Naive thymus-derived CD8-positive, alpha-beta T cell (primary cell): ENCODE results near the gene FAM32A. TPM values are rescaled to one million over a fixed set of nuclear protein-coding genes. Genes with fewer than 3 reads are reported as not detected.

Experiments used
- ATAC-seq, 2 donors: fragments of 150-1000 bp; cut with Tn5 transposase in 1 of 2; sonication (Bioruptor Pico), chemical (Tn5 transposase) in 1 of 2; 1 replicate in 1 of 2; 2 replicates in 1 of 2; pipeline ENCODE4 v1.10.0; 2021; ENCODE audit warnings: mild to moderate bottlenecking in 2 of 2, moderate library complexity in 2 of 2
- POLR2A ChIA-PET: fragments of 350-600 bp; sonication (Branson Sonifier 250); formaldehyde crosslinking; loops from one replicate; lab custom pipeline; 2021; ENCODE audit warnings: antibody characterized with exemption; lab: Charles Lee
- DNase-seq, 10 donors: peaks; one replicate each; pipeline versions ENCODE4 v3.0.0 to v3.0.0-alpha.2; 2020 to 2022
- H3K27ac Mint-ChIP-seq, 10 donors: one replicate each; pipeline ENCODE4 v1.8.0; 2020 to 2022; ENCODE audit warnings: mild to moderate bottlenecking in 10 of 10, mixed read lengths in 10 of 10, moderate library complexity in 4 of 10, inconsistent platforms in 1 of 10
- H3K27me3 Mint-ChIP-seq, 5 donors: one replicate each; pipeline ENCODE4 v1.8.0; 2021 to 2022; ENCODE audit warnings: mixed read lengths in 5 of 5
- H3K36me3 Mint-ChIP-seq, 3 donors: one replicate each; pipeline ENCODE4 v1.8.0; 2020 to 2022; ENCODE audit warnings: mixed read lengths in 3 of 3, mild to moderate bottlenecking in 2 of 3, inconsistent platforms in 1 of 3
- H3K4me1 Mint-ChIP-seq, 4 donors: one replicate each; pipeline ENCODE4 v1.8.0; 2021 to 2022; ENCODE audit warnings: mixed read lengths in 4 of 4
- H3K4me3 Mint-ChIP-seq, 10 donors: one replicate each; pipeline ENCODE4 v1.8.0; 2020 to 2022; ENCODE audit warnings: mild to moderate bottlenecking in 10 of 10, mixed read lengths in 10 of 10, moderate library complexity in 6 of 10, inconsistent platforms in 1 of 10
- H3K9me3 Mint-ChIP-seq, 9 donors: one replicate each; pipeline ENCODE4 v1.8.0; 2020 to 2022; ENCODE audit warnings: mixed read lengths in 9 of 9, mild to moderate bottlenecking in 3 of 9, inconsistent platforms in 1 of 9, moderate library complexity in 1 of 9
- polyA plus RNA-seq, 3 donors: library from polyadenylated mRNA; unstranded; fragments of 300-500 nt; fragmentation: Illumina TruSeq; gene quantifications; one replicate each; pipeline ENCODE4 v1.2.3, GENCODE V29; 2021
- total RNA-seq, 8 experiments: library from RNA in 2 of 8; stranded (reverse) in 2 of 8; gene quantifications; one replicate each; pipeline ENCODE4 v1.2.3 and lab custom pipeline; 2021 to 2026

The FAM32A gene
- total and polyA plus RNA-seq, 5 experiments from 2014 or later = 70.3 to 205 (median 150) TPM

DNA sequence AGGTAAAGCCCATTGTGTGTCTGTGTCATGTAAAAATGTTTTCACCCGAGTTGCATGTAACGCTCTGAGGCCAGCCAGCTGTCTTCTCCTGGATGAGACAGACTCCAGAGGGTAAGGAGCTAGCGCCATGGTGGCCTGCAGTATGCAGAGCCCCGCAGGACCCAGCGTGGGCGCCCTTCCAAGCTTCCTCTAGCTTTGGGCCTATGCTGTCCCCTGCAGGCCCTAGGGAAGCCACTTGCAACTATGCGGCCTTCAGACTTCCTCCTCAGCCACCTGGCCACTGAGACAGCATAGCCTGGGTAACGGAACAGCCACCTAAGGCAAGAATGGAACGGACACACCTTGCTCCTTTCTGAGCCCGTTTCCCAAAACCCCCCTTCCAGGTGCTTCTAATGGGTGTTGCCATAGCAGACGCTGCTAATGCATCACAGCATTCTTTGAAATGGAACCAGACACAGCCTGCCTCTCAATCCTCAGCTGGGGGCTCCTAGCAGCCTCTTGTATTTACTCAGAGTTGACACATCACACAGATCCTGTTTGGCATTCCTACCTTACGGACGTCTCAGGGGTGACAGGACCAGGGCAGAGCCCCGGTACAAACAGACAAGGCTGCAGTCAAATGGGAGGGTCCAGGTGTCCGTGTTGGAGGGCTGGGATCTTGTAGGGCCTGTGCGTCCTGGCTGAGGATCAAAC is 6.2 kb downstream of the FAM32A start:
- ATAC-seq (peak in 1 of 2 donors; percentile 21), DNase-seq (no peak)
- Mint-ChIP-seq H3K4me3 (no peak overlapping the region), H3K27ac (peak overlapping the region in 6 of 10 donors; percentile 13 to 76 (median 48)), H3K27me3 (no peaks in the 10 kb centered on the region), H3K36me3 (peaks cover 0 to 64% (median 0%) of the 10 kb centered on the region in 3 donors), H3K9me3 (no peaks in the 10 kb centered on the region), H3K4me1 (peaks cover 11 to 36% (median 18%) of the 10 kb centered on the region in 4 donors)
- POLR2A ChIA-PET = no interaction called here

DNA sequence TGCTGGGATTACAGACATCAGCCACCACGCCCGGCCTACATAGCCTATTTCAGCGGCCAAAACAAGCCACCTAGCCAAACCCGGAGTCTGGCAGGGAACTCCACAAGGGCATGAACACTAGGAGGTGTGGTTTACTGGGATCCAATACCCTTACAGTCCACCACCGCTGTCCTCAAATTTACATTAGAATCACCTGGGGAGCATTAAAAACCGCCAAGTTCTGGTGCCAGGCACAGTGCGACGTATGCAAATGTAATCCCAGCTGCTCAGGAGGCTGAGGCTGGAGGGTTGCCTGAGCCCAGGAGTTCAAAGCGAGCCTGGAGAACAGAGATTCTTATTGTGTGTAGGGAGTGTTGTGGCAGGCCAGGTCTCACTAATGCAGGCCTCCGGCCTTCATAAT is 8.3 kb downstream of the FAM32A start:
- H3K36me3 Mint-ChIP-seq = peaks cover 0 to 47% (median 0%) of the 10 kb centered on the region in 3 donors
- peaks cover 8 to 32% (median 17%) of the 10 kb centered on the region in 4 donors for H3K4me1 Mint-ChIP-seq
- H3K9me3 Mint-ChIP-seq = no peaks in the 10 kb centered on the region
- POLR2A ChIA-PET = no interaction called here
- ATAC-seq (no peak), DNase-seq (no peak)
- peak overlapping the region in 3 of 10 donors; percentile 15 to 22 (median 16) for H3K27ac Mint-ChIP-seq
- no peaks in the 10 kb centered on the region for H3K27me3 Mint-ChIP-seq
- H3K4me3 Mint-ChIP-seq = no peak overlapping the region

DNA sequence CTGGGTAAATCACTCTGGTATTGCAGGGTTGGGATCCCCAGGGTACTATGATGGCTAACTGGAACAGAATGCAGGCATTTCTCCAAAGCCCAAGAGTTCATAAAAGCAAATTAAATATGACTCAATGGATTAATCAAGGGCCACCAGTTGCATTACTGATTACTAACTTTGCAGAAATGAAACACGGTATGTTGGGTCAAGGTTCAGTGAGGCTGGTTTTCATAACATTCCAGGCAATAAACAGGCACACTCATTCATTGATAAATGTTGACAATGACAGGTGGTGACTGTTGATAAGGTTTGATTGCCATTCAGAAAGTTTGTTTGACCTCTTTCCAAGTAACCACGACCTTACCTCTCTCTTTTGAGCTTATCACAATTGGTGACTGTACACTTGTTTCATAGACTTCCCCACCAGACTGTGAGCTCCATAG is 12.0 kb downstream of the FAM32A start:
- Mint-ChIP-seq H3K9me3 (no peaks in the 10 kb centered on the region), H3K36me3 (peaks cover 0 to 25% (median 4%) of the 10 kb centered on the region in 3 donors), H3K27ac (peak overlapping the region; percentile 94 to 99 (median 98)), H3K27me3 (no peaks in the 10 kb centered on the region), H3K4me3 (peak overlapping the region; percentile 75 to 95 (median 88)), H3K4me1 (peaks cover 26 to 53% (median 43%) of the 10 kb centered on the region in 4 donors)
- ATAC-seq = no peak
- DNase-seq = no peak
- POLR2A ChIA-PET = interaction anchor here (0.6 to 4.2 kb wide), 20 partner anchors 9 to 360 kb away, joined by 3 to 21 read pairs (median 5); partner anchors contain the start of genes FAM32A and KLF2

DNA sequence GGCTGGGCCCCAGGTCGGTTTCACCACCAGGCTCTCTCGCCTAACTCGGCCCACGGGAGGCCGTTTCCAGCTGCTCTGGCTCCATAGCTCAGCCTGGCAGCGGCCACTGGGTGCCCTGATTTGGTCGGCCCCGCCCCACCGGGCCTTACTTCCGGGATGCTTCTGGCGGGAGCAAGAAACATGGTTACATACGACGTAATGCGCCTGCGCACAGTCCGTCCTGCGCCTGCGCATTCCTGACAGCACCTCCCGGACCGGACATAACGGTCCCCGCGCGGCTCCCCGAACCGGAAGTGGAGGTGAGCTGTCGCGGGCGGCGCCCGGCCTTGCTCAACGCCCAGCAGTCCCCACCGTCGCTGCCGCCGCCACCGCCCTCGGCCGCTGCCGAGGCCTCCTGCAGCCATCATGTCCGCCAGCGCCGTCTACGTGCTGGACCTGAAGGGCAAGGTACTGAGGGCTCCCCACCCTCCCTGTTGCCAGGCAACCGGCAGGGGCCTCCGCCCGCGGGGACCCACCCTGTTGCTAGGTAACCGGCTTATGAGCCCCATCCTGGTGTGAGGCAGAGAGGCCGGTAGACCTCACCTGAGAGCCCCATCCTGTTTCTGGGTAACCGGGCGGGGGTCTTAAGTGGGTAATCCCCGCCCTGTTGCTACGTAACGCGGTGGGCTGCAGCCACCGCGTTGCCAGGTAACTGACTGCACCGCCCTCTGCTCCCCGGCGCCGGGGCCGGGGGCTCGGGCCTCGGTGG is 12.6 kb downstream of the FAM32A start, which contains the start of gene AP1M1:
TSS of gene AP1M1 (plus strand) at position 290 of the 748 bp plus-strand sequence. CDS start at position 406, 116 bp downstream.
- H3K9me3 Mint-ChIP-seq = no peaks in the 10 kb centered on the region
- POLR2A ChIA-PET = interaction anchor here (0.6 to 4.2 kb wide), 25 partner anchors 9 to 1675 kb away, joined by 3 to 21 read pairs (median 5); partner anchors contain the start of genes FAM32A and KLF2
- H3K27me3 Mint-ChIP-seq = no peaks in the 10 kb centered on the region
- peak within 1 kb of the TSS; percentile 75 to 95 (median 90) for H3K4me3 Mint-ChIP-seq
- H3K36me3 Mint-ChIP-seq = peaks cover 0 to 27% (median 5%) of the 10 kb centered on the region in 3 donors
- DNase-seq (peak; percentile 94 to 99 (median 97)), ATAC-seq (peak; percentile 78 to 83)
- H3K27ac Mint-ChIP-seq = peak within 1 kb of the TSS; percentile 94 to 99 (median 98)
- H3K4me1 Mint-ChIP-seq = peaks cover 32 to 59% (median 48%) of the 10 kb centered on the region in 4 donors

DNA sequence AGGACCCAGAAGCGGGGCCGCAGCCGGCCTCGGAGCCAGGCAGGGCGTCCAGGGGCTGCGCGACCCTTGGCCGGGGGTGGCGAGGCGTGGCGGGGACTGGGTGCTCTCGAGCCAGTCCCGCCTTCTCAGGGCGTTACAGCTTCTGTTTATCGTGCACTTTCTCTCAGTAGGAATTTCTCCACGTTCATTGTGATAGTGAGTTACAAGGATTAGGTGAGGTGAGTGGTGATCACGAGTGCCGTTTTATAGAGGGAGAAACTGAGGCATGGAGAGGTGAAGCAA is 13.1 kb downstream of the FAM32A start:
- Mint-ChIP-seq H3K4me1 (peaks cover 33 to 64% (median 53%) of the 10 kb centered on the region in 4 donors), H3K27ac (peak overlapping the region; percentile 93 to 99 (median 96)), H3K27me3 (no peaks in the 10 kb centered on the region), H3K4me3 (peak overlapping the region; percentile 70 to 95 (median 88)), H3K9me3 (no peaks in the 10 kb centered on the region), H3K36me3 (peaks cover 0 to 29% (median 7%) of the 10 kb centered on the region in 3 donors)
- DNase-seq (no peak), ATAC-seq (no peak)
- POLR2A ChIA-PET = interaction anchor here (0.6 to 4.2 kb wide), 21 partner anchors 9 to 1676 kb away, joined by 3 to 21 read pairs (median 6); partner anchors contain the start of genes FAM32A and KLF2

DNA sequence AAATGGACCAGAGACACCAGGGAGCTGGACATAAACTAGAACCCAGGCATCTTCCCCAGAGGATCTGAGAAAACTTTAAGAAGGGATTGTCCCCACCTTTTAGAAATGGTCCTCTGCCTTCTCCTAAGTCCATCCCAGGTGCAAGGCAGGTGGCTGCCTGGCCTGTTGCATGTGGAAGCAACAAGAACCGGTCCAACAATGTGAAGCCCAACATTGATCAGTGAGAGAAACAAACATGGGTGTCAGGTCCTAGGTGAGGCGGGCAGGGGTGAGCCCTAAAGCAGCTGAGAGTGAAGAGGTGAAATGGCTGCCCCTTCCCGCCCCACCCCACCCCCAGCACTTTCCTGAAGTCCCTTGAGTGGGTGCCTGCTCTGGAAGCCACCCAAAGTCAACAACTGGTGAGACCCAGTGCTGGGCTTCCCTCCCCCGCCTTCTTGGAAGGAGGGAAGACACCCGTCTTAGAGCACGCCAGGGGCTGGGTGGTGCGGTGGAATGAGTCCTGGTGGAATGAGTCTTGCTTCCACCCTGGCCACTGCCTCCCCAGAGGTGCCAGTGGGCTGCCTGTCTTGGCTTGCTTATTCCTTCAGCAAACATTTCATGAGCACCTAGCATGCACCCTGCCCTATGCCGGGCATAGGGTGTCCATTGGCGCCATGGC is 14.2 kb downstream of the FAM32A start:
- POLR2A ChIA-PET = interaction anchor here (1.1 to 4.2 kb wide), 7 partner anchors 8 to 184 kb away, joined by 3 to 21 read pairs (median 7); partner anchors contain the start of gene FAM32A
- H3K4me1 Mint-ChIP-seq = peaks cover 38 to 73% (median 60%) of the 10 kb centered on the region in 4 donors

DNA sequence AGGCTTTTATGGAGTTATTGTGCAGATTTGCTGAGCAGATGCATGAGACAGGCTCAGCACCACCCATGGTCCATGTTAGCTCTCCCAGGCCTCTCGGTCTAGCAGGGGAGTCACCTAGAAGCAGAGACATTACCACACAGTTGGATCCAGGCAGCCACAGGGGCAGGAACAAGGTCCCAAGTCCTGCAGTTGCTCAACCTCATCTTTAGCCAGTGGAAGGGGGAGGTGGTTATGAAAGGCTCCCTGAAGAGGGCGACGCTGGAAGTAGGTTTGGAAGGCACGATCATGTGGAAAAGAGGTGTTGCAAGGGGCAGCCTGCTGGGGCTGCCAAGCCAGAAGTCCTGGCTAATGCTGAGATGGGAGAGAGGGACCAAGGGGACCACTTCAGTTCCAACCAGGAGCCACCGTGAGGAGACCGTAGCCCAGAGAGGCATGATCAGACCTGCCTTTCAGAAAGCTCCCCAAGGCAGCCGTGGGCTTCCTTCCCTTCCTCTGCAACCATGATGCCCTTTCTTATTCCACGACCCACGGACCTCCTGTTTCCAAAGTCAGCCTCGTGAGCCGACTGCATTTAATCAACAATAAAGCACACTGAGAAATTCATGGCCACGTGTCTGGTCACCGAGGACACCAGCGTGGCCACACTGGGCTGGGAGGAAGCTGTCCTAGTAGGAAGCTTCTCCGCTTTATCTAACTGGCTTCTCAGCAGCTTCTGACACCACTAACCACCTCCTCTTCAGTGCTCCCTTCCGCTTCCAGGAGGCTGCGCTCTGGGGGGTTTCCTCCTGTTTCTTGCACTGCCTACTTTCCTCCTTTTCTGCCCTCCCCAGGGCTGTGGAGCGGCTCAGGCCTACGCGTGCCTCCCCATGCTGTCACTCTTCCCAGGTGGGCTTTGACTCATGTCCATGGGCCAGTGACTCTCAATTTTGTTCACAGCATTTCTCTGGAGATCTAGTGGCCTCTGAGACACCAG is 15.1 kb downstream of the FAM32A start:
- Mint-ChIP-seq H3K27me3 (no peaks in the 10 kb centered on the region), H3K36me3 (peaks cover 0 to 42% (median 14%) of the 10 kb centered on the region in 3 donors), H3K4me3 (peak overlapping the region; percentile 59 to 94 (median 80)), H3K9me3 (no peaks in the 10 kb centered on the region), H3K27ac (peak overlapping the region; percentile 85 to 98 (median 95)), H3K4me1 (peaks cover 38 to 73% (median 62%) of the 10 kb centered on the region in 4 donors)
- DNase-seq (peak in 4 of 10 donors; percentile 29 to 50 (median 34)), ATAC-seq (peak in 1 of 2 donors; percentile 27)
- POLR2A ChIA-PET = interaction anchor here (1.1 to 4.2 kb wide), 6 partner anchors 10 to 128 kb away, joined by 3 to 21 read pairs (median 6); partner anchors contain the start of gene FAM32A

More for the DNA sequence above, 14.2 kb downstream of the FAM32A start:
- H3K9me3 Mint-ChIP-seq = no peaks in the 10 kb centered on the region
- no peaks in the 10 kb centered on the region for H3K27me3 Mint-ChIP-seq
- peaks cover 0 to 36% (median 12%) of the 10 kb centered on the region in 3 donors for H3K36me3 Mint-ChIP-seq
- H3K27ac Mint-ChIP-seq = peak overlapping the region; percentile 95 to 99 (median 96)
- DNase-seq (no peak), ATAC-seq (no peak)
- peak overlapping the region; percentile 75 to 95 (median 88) for H3K4me3 Mint-ChIP-seq

DNA sequence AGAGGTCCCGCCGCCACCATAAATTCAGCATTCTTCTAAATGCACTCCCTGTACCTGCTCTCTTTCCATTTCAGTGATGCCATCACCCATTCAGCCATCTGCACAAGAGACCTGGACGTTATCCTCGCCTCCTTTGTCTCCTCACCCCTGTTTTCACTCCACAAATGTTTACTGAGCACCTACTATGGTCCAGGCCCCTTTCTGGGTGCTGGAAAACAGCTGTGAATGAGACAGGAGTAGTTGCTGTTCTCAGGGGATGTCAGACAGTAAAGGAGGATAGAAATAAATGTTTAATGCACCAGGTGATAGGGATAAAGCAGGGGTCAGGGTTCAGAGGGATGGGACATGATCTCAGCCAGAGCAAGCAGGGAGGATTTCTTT is 15.8 kb downstream of the FAM32A start:
- POLR2A ChIA-PET = interaction anchor here (0.6 to 4.2 kb wide), 5 partner anchors 10 to 66 kb away, joined by 3 to 21 read pairs (median 4); no protein-coding TSS in a partner anchor
- no peak for ATAC-seq
- Mint-ChIP-seq H3K27ac (peak overlapping the region; percentile 85 to 98 (median 95)), H3K4me3 (peak overlapping the region; percentile 21 to 94 (median 80)), H3K9me3 (no peaks in the 10 kb centered on the region), H3K27me3 (no peaks in the 10 kb centered on the region), H3K36me3 (peaks cover 0 to 46% (median 14%) of the 10 kb centered on the region in 3 donors), H3K4me1 (peaks cover 38 to 74% (median 63%) of the 10 kb centered on the region in 4 donors)
- no peak for DNase-seq

DNA sequence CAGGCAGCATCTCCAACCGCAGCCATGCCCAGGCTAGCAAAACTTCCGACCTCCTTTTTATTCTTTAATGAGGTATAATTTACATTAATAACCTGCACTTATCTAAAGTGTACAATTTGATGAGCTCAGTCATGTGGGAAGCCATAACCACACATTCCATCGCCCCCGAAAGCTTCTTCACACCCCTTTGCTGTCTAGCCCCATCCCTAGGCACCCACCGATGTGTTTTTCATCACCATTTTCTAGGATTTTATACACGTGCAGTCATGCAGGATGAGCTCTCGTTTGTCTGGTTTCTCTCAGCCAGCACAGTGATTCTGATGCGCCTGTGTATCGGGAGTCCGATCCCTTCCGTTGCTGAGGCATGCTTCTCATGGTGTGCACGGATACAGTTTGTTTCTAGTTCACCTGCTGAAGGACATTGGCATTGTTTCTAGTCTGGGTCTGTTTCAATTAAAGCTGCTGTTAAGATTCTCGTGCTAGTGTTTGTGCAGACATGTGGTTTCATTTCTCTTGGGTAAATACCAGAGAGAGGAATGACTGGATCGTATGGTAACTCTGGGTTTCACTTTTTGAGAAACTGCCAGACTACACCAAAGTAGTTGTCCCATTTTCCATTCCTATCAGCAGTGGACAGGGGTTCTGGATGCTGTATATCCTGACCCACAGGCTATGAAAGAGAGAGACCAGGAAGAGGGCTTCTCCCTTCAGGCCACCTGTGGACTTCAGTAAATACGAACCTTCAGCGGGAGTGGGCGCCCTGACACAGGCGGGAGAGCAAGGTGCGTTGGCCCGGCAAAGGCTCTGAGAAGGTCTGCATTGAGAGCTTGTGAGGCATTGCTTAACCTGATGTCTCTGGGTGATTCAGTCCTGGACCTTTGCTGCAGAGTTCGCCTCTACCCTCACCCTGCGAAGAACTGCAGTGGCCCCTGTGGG is 17.4 kb downstream of the FAM32A start:
- POLR2A ChIA-PET = interaction anchor here (0.6 to 1.5 kb wide), 5 partner anchors 9 to 832 kb away, joined by 3 to 7 read pairs (median 3); no protein-coding TSS in a partner anchor
- DNase-seq = no peak
- no peaks in the 10 kb centered on the region for H3K27me3 Mint-ChIP-seq
- peaks cover 0 to 50% (median 14%) of the 10 kb centered on the region in 3 donors for H3K36me3 Mint-ChIP-seq
- H3K9me3 Mint-ChIP-seq = no peaks in the 10 kb centered on the region
- peak overlapping the region; percentile 65 to 96 (median 88) for H3K27ac Mint-ChIP-seq
- no peak for ATAC-seq
- H3K4me3 Mint-ChIP-seq = peak overlapping the region in 9 of 10 donors; percentile 9 to 69 (median 60)
- H3K4me1 Mint-ChIP-seq = peaks cover 42 to 80% (median 70%) of the 10 kb centered on the region in 4 donors
